GM12872 (cell line): ENCODE results near the gene R3HCC1L.

Experiments
- TF ChIP-seq, protein P1 (sequence below): IDR thresholded peaks from 3 replicates; pipeline ENCODE4 v1.5.1; 2011; ENCODE audit warnings: low read depth, mild to moderate bottlenecking, low read length, moderate library complexity; ENCODE audit not compliant: insufficient read depth

R3HCC1L gene

DNA sequence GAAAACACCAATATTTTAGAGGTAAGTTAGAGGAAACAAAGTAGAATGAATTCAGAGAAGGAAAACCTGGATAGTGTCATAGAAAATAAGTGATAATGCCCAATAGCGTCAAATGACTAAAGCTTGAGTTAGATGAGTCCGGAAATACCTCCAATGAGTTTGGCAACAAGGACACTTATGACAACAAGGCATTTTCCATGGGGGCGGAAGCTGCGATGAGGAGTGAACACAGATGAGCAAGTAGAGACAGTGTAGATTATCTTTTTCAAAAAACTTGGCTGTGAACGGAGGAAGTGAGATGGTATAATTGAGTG, 383 bp upstream of the R3HCC1L start:
- TF ChIP-seq, protein P1, sequence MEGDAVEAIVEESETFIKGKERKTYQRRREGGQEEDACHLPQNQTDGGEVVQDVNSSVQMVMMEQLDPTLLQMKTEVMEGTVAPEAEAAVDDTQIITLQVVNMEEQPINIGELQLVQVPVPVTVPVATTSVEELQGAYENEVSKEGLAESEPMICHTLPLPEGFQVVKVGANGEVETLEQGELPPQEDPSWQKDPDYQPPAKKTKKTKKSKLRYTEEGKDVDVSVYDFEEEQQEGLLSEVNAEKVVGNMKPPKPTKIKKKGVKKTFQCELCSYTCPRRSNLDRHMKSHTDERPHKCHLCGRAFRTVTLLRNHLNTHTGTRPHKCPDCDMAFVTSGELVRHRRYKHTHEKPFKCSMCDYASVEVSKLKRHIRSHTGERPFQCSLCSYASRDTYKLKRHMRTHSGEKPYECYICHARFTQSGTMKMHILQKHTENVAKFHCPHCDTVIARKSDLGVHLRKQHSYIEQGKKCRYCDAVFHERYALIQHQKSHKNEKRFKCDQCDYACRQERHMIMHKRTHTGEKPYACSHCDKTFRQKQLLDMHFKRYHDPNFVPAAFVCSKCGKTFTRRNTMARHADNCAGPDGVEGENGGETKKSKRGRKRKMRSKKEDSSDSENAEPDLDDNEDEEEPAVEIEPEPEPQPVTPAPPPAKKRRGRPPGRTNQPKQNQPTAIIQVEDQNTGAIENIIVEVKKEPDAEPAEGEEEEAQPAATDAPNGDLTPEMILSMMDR = no peak

DNA sequence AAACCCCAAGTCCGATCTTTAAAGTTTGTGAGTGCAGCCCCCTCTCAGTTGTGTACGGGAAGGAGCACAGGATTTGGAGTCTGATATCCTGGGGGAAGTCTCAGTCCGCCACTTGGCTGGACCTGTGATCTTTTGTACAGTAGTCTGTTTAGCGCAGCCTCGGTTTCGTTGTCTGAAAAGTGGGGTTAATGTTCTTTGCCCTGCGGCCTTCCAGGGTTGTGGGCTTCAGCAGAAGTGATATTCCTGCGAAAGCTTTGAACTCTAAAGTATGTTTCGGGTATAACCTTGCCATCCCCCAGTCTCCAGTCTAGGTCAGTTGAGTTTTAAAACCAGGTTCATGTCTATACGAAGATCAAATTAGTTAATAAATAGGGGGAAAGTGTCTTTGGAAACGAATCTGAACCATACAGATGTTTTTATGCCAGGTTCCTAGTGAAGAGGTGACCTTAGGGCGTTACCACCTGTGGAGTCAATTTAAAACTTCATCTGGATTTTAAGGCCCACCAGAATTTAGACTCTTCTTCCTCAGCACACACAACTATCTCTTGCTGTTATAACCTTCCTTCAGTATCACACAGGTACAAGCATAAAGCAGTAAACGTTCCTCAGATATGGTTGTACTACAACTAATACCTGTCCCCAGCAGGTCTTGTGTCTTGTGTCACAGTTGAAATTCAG, 904 bp downstream of the R3HCC1L start:
- TF ChIP-seq, protein P1 = no peak

DNA sequence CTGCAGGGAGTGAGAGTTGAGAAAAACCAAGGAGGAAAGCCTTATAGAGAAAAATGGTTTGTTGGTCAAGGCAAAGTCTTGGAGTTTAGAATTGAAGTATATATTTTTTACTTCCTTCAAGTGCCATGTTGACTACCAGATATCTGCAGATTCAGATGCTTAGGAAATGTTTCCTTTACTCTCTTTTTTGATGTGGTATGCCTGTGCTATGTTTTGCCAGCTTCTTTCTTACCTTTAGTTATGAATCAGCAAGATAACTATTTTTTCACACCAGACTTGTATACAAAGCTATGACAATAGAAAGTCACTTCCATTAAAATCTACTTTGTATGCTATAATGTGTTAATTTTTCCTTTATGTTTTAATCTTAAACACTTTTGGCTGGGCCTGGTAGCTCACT, 3.6 kb downstream of the R3HCC1L start:
- TF ChIP-seq, protein P1 = no peak

DNA sequence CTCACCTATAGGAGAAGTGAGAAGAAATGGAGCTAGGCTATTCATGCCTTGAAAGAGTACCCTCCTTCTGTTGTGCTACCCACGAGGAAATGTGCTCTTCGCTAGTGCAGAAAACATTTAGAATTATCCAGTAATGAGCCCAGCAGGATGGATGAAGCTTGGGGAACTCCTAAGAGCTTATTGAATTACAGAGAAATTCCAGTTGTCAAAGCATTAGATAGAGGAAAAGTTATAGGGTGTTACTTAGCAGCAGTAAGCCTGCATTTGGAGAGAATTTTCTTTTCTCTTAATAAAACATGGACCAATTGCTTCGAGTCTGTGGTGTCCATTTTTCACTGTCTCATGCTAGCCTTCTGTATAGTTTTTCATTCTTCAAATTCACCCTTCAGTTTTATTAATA, 5.0 kb downstream of the R3HCC1L start:
- TF ChIP-seq, protein P1 = no peak

DNA sequence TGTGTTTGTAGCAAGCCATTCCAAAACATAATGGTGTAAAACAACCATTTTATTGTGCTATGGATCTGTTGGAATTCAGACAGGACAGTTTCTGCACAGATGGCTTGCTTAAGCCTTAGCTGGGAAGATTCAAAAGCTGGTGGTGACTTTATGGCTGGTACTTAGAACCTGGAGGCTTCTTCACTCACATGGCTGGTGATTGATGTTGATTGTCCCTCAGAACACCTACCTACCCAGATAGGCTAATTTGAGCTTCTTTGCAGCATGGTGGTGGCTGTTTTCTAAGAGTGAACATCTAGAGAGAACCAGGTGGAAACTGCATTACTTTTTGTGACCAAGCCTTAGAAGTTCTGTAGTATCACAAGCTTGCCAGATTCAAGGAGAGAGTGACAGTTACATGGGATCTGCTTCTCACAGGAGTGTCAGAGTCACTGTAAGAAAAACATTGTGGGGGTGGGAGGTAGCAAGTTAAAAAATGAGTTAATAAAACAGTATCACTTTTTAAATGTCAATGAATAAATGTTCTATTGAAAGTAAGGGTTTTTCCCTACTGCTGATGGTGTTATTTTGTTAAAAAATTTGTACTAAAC, 7.1 kb downstream of the R3HCC1L start:
- TF ChIP-seq, protein P1 = no peak

DNA sequence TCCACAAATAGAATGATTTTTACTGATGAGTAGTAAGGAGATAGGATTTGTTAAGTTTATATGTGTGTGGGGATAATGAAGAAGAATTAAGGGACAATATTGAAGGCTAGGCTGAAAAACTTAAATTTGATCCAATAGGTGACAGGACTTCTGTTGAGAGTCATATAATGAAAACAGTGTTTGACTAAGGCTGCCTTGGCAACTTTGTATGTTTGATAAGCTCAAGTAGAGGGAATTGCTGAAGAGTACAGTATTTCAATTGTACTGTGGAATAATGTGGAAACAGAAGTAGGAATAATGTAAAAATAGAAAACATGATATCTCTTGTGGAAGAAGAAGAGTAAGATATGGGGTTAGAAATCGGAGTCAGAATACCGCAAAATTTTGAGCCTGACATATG, 10.5 kb downstream of the R3HCC1L start:
- TF ChIP-seq, protein P1 = no peak

DNA sequence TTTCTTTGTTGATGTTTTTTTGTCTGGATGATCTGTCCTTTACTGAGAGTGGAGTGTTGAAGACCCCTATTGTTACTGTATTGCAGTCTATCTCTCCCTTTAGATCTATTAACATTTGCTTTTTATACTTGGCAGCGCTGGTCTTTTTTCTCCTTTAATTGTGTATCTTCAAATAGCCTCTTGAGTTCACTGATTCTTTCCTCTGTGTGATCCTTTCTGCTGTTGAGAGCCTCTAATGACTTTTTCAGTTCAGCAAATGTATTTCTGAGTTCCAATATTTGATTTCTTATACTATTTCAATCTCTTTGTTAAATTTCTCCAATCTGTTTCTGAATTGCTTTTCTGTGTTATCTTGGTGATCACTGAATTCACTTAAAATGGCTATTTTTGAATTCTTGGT, 15.4 kb downstream of the R3HCC1L start:
- TF ChIP-seq, protein P1 = no peak
